22Rv1 (cell line): ENCODE measurements around the gene HIVEP2.

Source experiments
- H3K27ac ChIP-seq: fragments of 450-650 bp; 2 replicates; pipeline ENCODE4 v1.5.1; 2017
- CTCF ChIP-seq: fragments of 450-650 bp; IDR thresholded peaks from 2 replicates; pipeline ENCODE4 v1.5.1; 2017; ENCODE audit warnings: mild to moderate bottlenecking
- ZFX ChIP-seq: fragments of 450-650 bp; IDR thresholded peaks from 2 replicates; pipeline ENCODE4 v1.6.1; 2017; ENCODE audit warnings: antibody characterized with exemption, borderline replicate concordance

The HIVEP2 gene

GRCh38 chr6:142842418-142843261 is 102.3 kb downstream of the HIVEP2 start:
- no peak for TF ChIP-seq CTCF
- no peak for TF ChIP-seq ZFX
- peak overlapping the region; percentile 87 for H3K27ac ChIP-seq

- no peak overlapping the region for H3K27ac ChIP-seq
- TF ChIP-seq ZFX (no peak), CTCF (no peak)
Measured at GRCh38 chr6:142841915-142842314, 103.1 kb downstream of the HIVEP2 start.

GRCh38 chr6:142839686-142840040 is 105.3 kb downstream of the HIVEP2 start:
- no peak for TF ChIP-seq ZFX
- no peak for TF ChIP-seq CTCF
- no peak overlapping the region for H3K27ac ChIP-seq

- TF ChIP-seq CTCF (no peak), ZFX (no peak)
- H3K27ac ChIP-seq, result no peak overlapping the region
Measured at GRCh38 chr6:142838821-142839685, 105.9 kb downstream of the HIVEP2 start.

GRCh38 chr6:142835787-142836535 is 109.0 kb downstream of the HIVEP2 start:
- TF ChIP-seq CTCF (no peak), ZFX (no peak)
- no peak overlapping the region for H3K27ac ChIP-seq

- TF ChIP-seq CTCF, result no peak
- TF ChIP-seq ZFX, result no peak
- no peak overlapping the region for H3K27ac ChIP-seq
Measured at GRCh38 chr6:142834853-142835252, 110.1 kb downstream of the HIVEP2 start.
